Gastroesophageal sphincter (tissue), 4 donors: ENCODE measurements around the gene TOR1AIP1. TPM values are rescaled to one million over a fixed set of nuclear protein-coding genes. Genes with fewer than 3 reads are reported as not detected.

Experiments used
- ATAC-seq: fragments of 150-250 bp; one replicate; pipeline ENCODE4 v1.9.1; 2016; ENCODE audit warnings: mild to moderate bottlenecking, moderate library complexity
- H3K27ac ChIP-seq, 4 donors: fragments of 200-600 bp; sonication (generic) in 3 of 4; 1 replicate in 3 of 4; 2 replicates in 1 of 4; pipeline ENCODE4 v1.5.1; 2016 to 2019
- H3K27me3 ChIP-seq: fragments of 200-600 bp; sonication (generic); one replicate; pipeline ENCODE4 v1.5.1; 2019
- H3K36me3 ChIP-seq, 2 donors: fragments of 200-600 bp; sonication (generic); one replicate each; pipeline ENCODE4 v1.5.1; 2019; ENCODE audit warnings: control low read depth in 1 of 2
- H3K4me1 ChIP-seq, 3 donors: fragments of 200-600 bp; sonication (generic); 1 replicate in 2 of 3; 2 replicates in 1 of 3; pipeline ENCODE4 v1.5.1; 2016 to 2019; ENCODE audit warnings: control low read depth in 2 of 3
- H3K4me3 ChIP-seq, 2 donors: fragments of 200-600 bp; sonication (generic); one replicate each; pipeline ENCODE4 v1.5.1; 2019; ENCODE audit warnings: mild to moderate bottlenecking in 1 of 2, moderate library complexity in 1 of 2
- H3K9me3 ChIP-seq, 3 donors: fragments of 200-600 bp; sonication (generic); one replicate each; pipeline ENCODE4 v1.5.1; 2017 to 2019; ENCODE audit warnings: control low read depth in 2 of 3
- CTCF ChIP-seq, 4 experiments: fragments of 200-600 bp in 2 of 4; fragments of 450-650 bp in 2 of 4; sonication (generic) in 1 of 4; IDR thresholded peaks; one replicate each; pipeline ENCODE4 v1.5.1; 2017 to 2019; ENCODE audit warnings: antibody characterized with exemption in 4 of 4, mild to moderate bottlenecking in 2 of 4, moderate library complexity in 2 of 4
- EP300 ChIP-seq: sonication (generic); formaldehyde crosslinking; IDR thresholded peaks from one replicate; pipeline ENCODE4 v1.6.1; 2017; ENCODE audit warnings: antibody characterized with exemption, mild to moderate bottlenecking
- POLR2A ChIP-seq, 2 donors: fragments of 450-650 bp; IDR thresholded peaks; one replicate each; pipeline ENCODE4 v1.6.1; 2017; ENCODE audit warnings: antibody characterized with exemption in 2 of 2, mild to moderate bottlenecking in 2 of 2, moderate library complexity in 1 of 2
- POLR2AphosphoS5 ChIP-seq: sonication (generic); formaldehyde crosslinking; IDR thresholded peaks from one replicate; pipeline ENCODE4 v1.6.1; 2017; ENCODE audit warnings: antibody characterized with exemption
- WGBS, 2 donors: methylation state at CpG; one replicate each; pipeline ENCODE4 v1.1.5; 2018; ENCODE audit warnings: low coverage in 1 of 2; 5-methylcytosine and 5-hydroxymethylcytosine counted together
- total RNA-seq, 4 donors: library from RNA; depleted of rRNA; stranded (reverse); fragments of >200 nt; gene quantifications; one replicate each; pipeline ENCODE4 v1.1.0, GENCODE V29; 2016

Gene TOR1AIP1
- total RNA-seq, 4 donors from 2014 or later, result 132 to 162 (median 141) TPM

- H3K9me3 ChIP-seq, result no peaks in the 10 kb centered on the region
- H3K4me1 ChIP-seq, result no peaks in the 10 kb centered on the region
- peaks cover 12 to 47% of the 10 kb centered on the region in 2 donors for H3K36me3 ChIP-seq
- TF ChIP-seq EP300, result no peak
- TF ChIP-seq CTCF (IDR thresholded peaks at IDR 0.05), result no peak
- TF ChIP-seq POLR2AphosphoS5, result no peak
- no peak for TF ChIP-seq POLR2A (IDR thresholded peaks at IDR 0.05)
- no peaks in the 10 kb centered on the region for H3K27me3 ChIP-seq
- no peak overlapping the region for H3K27ac ChIP-seq
- H3K4me3 ChIP-seq, result no peak overlapping the region
- ATAC-seq, result no peak
- 77 to 83% methylated on average over 5 to 8 of the region's 8 CpGs for WGBS, 2 donors
These were observed 40.1 kb downstream of the TOR1AIP1 start for GRCh38 chr1:179921981-179922872.

GRCh38 chr1:179923029-179923428 is 40.9 kb downstream of the TOR1AIP1 start:
- TF ChIP-seq POLR2AphosphoS5 (no peak), POLR2A (IDR thresholded peaks at IDR 0.05) (no peak), EP300 (no peak), CTCF (IDR thresholded peaks at IDR 0.05) (no peak)
- Histone ChIP-seq H3K9me3 (no peaks in the 10 kb centered on the region), H3K27ac (no peak overlapping the region), H3K36me3 (peaks cover 4 to 39% of the 10 kb centered on the region in 2 donors), H3K27me3 (no peaks in the 10 kb centered on the region), H3K4me1 (no peaks in the 10 kb centered on the region), H3K4me3 (no peak overlapping the region)
- no peak for ATAC-seq

- WGBS, 2 donors, result 86 to 89% methylated on average over 1 of the region's 1 CpG
- ATAC-seq, result no peak
- TF ChIP-seq CTCF (IDR thresholded peaks at IDR 0.05) (no peak), POLR2AphosphoS5 (no peak), POLR2A (IDR thresholded peaks at IDR 0.05) (no peak), EP300 (no peak)
These were observed 42.2 kb downstream of the TOR1AIP1 start for GRCh38 chr1:179924268-179924667.

GRCh38 chr1:179925302-179925701 is 43.2 kb downstream of the TOR1AIP1 start:
- Histone ChIP-seq H3K4me3 (no peak overlapping the region), H3K36me3 (peaks cover 0 to 18% of the 10 kb centered on the region in 2 donors), H3K9me3 (no peaks in the 10 kb centered on the region), H3K27ac (no peak overlapping the region), H3K4me1 (peaks cover 0 to 2% (median 0%) of the 10 kb centered on the region in 3 donors), H3K27me3 (no peaks in the 10 kb centered on the region)
- TF ChIP-seq POLR2AphosphoS5 (no peak), EP300 (no peak)
- no peak for ATAC-seq
- 88 to 99% methylated on average over 5 of the region's 5 CpGs for WGBS, 2 donors

More at GRCh38 chr1:179924268-179924667, 42.2 kb downstream of the TOR1AIP1 start:
- Histone ChIP-seq H3K36me3 (peaks cover 4 to 26% of the 10 kb centered on the region in 2 donors), H3K4me3 (no peak overlapping the region), H3K4me1 (no peaks in the 10 kb centered on the region), H3K9me3 (no peaks in the 10 kb centered on the region), H3K27me3 (no peaks in the 10 kb centered on the region), H3K27ac (no peak overlapping the region)

GRCh38 chr1:179925922-179926849 is 44.1 kb downstream of the TOR1AIP1 start:
- 82 to 92% methylated on average over 4 of the region's 4 CpGs for WGBS, 2 donors
- Histone ChIP-seq H3K27me3 (no peaks in the 10 kb centered on the region), H3K9me3 (no peaks in the 10 kb centered on the region), H3K36me3 (peaks cover 0 to 10% of the 10 kb centered on the region in 2 donors), H3K27ac (no peak overlapping the region), H3K4me3 (no peak overlapping the region), H3K4me1 (peaks cover 0 to 4% (median 0%) of the 10 kb centered on the region in 3 donors)
- no peak for TF ChIP-seq EP300
- no peak for TF ChIP-seq POLR2A (IDR thresholded peaks at IDR 0.05)
- no peak for ATAC-seq
